ENCODE results near the gene FIZ1.

The FIZ1 gene

DNA sequence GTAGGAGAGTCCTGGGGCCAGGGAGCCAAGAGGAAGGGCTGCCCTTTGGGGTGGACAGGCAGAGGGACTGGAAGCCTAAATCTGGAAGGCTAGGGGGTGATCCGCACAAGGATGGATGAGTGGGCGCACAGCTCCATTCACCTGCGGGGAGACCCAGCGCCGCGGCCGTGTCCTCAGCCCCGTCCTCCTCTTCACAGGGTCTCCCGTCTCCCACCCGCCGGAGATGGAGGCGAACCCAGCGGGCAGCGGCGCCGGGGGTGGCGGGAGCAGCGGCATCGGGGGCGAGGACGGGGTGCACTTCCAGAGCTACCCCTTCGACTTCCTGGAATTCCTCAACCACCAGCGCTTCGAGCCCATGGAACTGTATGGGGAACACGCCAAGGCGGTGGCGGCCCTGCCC, 14.1 kb upstream of the FIZ1 start:
- in situ Hi-C loops (cut with MboI; ENCODE audit: low sequenced_read_pairs): no loop called here
- no peak for DNase-seq (ENCODE audit: low spot score in 2 of 2)
- Histone ChIP-seq H3K4me1 (no peaks in the 10 kb centered on the region), H3K9me3 (no peaks in the 10 kb centered on the region), H3K4me3 (no peak overlapping the region), H3K36me3 (replicated peaks) (peaks cover 24% of the 10 kb centered on the region), H3K27me3 (ENCODE audit: low read depth) (no peaks in the 10 kb centered on the region)

GRCh38 chr19:55611983-55612645, 12.8 kb upstream of the FIZ1 start:
- H3K36me3 ChIP-seq (replicated peaks): peaks cover 20% of the 10 kb centered on the region
- DNase-seq (ENCODE audit: low spot score in 2 of 2): no peak
- H3K27me3 ChIP-seq (ENCODE audit: low read depth): no peaks in the 10 kb centered on the region
- in situ Hi-C loops (cut with MboI; ENCODE audit: low sequenced_read_pairs): no loop called here
- no peaks in the 10 kb centered on the region for H3K9me3 ChIP-seq
- no peaks in the 10 kb centered on the region for H3K4me1 ChIP-seq
- H3K4me3 ChIP-seq: no peak overlapping the region

GRCh38 chr19:55611300-55611982, 12.1 kb upstream of the FIZ1 start:
- H3K4me1 ChIP-seq: no peaks in the 10 kb centered on the region
- no peaks in the 10 kb centered on the region for H3K27me3 ChIP-seq (ENCODE audit: low read depth)
- in situ Hi-C loops (cut with MboI; ENCODE audit: low sequenced_read_pairs): no loop called here
- no peaks in the 10 kb centered on the region for H3K9me3 ChIP-seq
- DNase-seq (ENCODE audit: low spot score in 2 of 2): no peak
- no peak overlapping the region for H3K4me3 ChIP-seq
- peaks cover 16% of the 10 kb centered on the region for H3K36me3 ChIP-seq (replicated peaks)

GRCh38 chr19:55609326-55609725, 10.0 kb upstream of the FIZ1 start:
- no peak for DNase-seq (ENCODE audit: low spot score in 2 of 2)
- Histone ChIP-seq H3K4me1 (peaks cover 5% of the 10 kb centered on the region; the same call in 1 of the 2 replicates), H3K4me3 (no peak overlapping the region), H3K36me3 (replicated peaks) (peaks cover 7% of the 10 kb centered on the region), H3K9me3 (no peaks in the 10 kb centered on the region), H3K27me3 (ENCODE audit: low read depth) (no peaks in the 10 kb centered on the region)
- in situ Hi-C loops (cut with MboI; ENCODE audit: low sequenced_read_pairs): no loop called here

GRCh38 chr19:55606817-55607216, 7.5 kb upstream of the FIZ1 start:
- peak overlapping the region; percentile 56; the same call in 1 of the 2 replicates for H3K4me3 ChIP-seq
- H3K36me3 ChIP-seq (replicated peaks): peaks cover 7% of the 10 kb centered on the region
- H3K4me1 ChIP-seq: peaks cover 5% of the 10 kb centered on the region; the same call in 1 of the 2 replicates
- H3K9me3 ChIP-seq: no peaks in the 10 kb centered on the region
- no peaks in the 10 kb centered on the region for H3K27me3 ChIP-seq (ENCODE audit: low read depth)
- DNase-seq (ENCODE audit: low spot score in 2 of 2): no peak
- in situ Hi-C loops (cut with MboI; ENCODE audit: low sequenced_read_pairs): no loop called here

- Histone ChIP-seq H3K4me1 (peaks cover 5% of the 10 kb centered on the region; the same call in 1 of the 2 replicates), H3K9me3 (no peaks in the 10 kb centered on the region), H3K27me3 (ENCODE audit: low read depth) (no peaks in the 10 kb centered on the region), H3K4me3 (peak overlapping the region; percentile 56), H3K36me3 (replicated peaks) (peaks cover 7% of the 10 kb centered on the region)
- in situ Hi-C loops (cut with MboI; ENCODE audit: low sequenced_read_pairs): no loop called here
- no peak for DNase-seq (ENCODE audit: low spot score in 2 of 2)
These were observed 7.1 kb upstream of the FIZ1 start for GRCh38 chr19:55606471-55606787.

GRCh38 chr19:55605637-55606470, 6.5 kb upstream of the FIZ1 start, which contains the start of gene ZNF865:
Gene ZNF865, plus strand, starts transcription at chr19:55605647. Its CDS starts 7,972 bp downstream, at chr19:55613619.
- in situ Hi-C loops (cut with MboI; ENCODE audit: low sequenced_read_pairs): no loop called here
- Histone ChIP-seq H3K4me1 (peaks cover 8% of the 10 kb centered on the region), H3K9me3 (no peaks in the 10 kb centered on the region), H3K4me3 (peak within 1 kb of the TSS; percentile 56), H3K36me3 (replicated peaks) (peaks cover 7% of the 10 kb centered on the region), H3K27me3 (ENCODE audit: low read depth) (no peaks in the 10 kb centered on the region)
- peak; percentile 90 for DNase-seq (ENCODE audit: low spot score in 2 of 2)

- peak overlapping the region; percentile 56 for H3K4me3 ChIP-seq
- H3K9me3 ChIP-seq: no peaks in the 10 kb centered on the region
- in situ Hi-C loops (cut with MboI; ENCODE audit: low sequenced_read_pairs): no loop called here
- no peaks in the 10 kb centered on the region for H3K27me3 ChIP-seq (ENCODE audit: low read depth)
- peak; percentile 98 to 100 for DNase-seq (ENCODE audit: low spot score in 2 of 2)
- H3K4me1 ChIP-seq: peaks cover 10% of the 10 kb centered on the region
- H3K36me3 ChIP-seq (replicated peaks): peaks cover 7% of the 10 kb centered on the region
These were observed 5.9 kb upstream of the FIZ1 start for GRCh38 chr19:55605207-55605636.

GRCh38 chr19:55603581-55604292, 4.4 kb upstream of the FIZ1 start:
- Histone ChIP-seq H3K9me3 (no peaks in the 10 kb centered on the region), H3K4me1 (peaks cover 10% of the 10 kb centered on the region), H3K27me3 (ENCODE audit: low read depth) (no peaks in the 10 kb centered on the region), H3K36me3 (replicated peaks) (no peaks in the 10 kb centered on the region; the same call in none of the 2 replicates), H3K4me3 (no peak overlapping the region)
- in situ Hi-C loops (cut with MboI; ENCODE audit: low sequenced_read_pairs): no loop called here
- DNase-seq (ENCODE audit: low spot score in 2 of 2): no peak

- H3K36me3 ChIP-seq (replicated peaks): no peaks in the 10 kb centered on the region; the same call in none of the 2 replicates
- H3K4me1 ChIP-seq: peaks cover 17% of the 10 kb centered on the region
- no peaks in the 10 kb centered on the region for H3K27me3 ChIP-seq (ENCODE audit: low read depth)
- in situ Hi-C loops (cut with MboI; ENCODE audit: low sequenced_read_pairs): no loop called here
- H3K9me3 ChIP-seq: no peaks in the 10 kb centered on the region
- H3K4me3 ChIP-seq: no peak overlapping the region
- no peak for DNase-seq (ENCODE audit: low spot score in 2 of 2)
These were observed 3.8 kb upstream of the FIZ1 start for GRCh38 chr19:55603115-55603514.

DNA sequence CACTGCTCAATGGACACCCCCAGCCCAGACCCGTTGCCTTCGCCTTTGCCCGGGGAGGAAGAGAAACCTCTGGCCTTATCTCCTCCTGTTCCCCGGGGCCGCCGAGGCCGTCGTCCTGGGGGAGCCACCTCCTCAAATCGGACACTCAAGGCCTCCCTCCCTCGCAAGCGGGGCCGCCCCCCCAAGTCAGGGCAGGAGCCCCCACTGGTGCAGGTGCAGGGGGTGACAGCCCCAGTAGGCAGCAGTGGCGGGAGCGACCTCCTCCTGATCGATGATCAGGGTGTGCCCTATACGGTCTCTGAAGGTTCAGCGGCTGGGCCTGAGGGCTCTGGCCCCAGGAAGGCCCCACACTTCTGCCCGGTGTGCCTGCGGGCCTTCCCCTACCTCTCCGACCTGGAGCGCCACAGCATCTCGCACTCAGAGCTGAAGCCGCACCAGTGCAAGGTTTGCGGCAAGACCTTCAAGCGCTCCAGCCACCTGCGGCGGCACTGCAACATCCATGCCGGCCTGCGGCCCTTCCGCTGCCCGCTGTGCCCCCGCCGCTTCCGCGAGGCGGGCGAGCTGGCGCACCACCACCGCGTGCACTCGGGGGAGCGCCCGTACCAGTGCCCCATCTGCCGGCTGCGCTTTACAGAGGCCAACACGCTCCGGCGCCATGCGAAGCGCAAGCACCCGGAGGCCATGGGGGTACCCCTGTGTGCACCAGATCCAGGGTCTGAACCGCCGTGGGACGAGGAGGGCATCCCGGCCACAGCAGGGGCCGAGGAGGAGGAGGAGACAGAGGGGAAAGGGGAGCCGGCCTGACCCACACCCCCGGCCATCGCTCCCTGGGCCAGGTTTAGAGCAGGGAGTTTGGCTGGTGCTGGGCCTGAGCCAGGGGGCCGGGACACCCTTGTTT, 3.0 kb upstream of the FIZ1 start:
- Histone ChIP-seq H3K36me3 (replicated peaks) (peaks cover 1% of the 10 kb centered on the region), H3K4me3 (no peak overlapping the region), H3K9me3 (no peaks in the 10 kb centered on the region), H3K4me1 (peaks cover 17% of the 10 kb centered on the region), H3K27me3 (ENCODE audit: low read depth) (no peaks in the 10 kb centered on the region)
- DNase-seq (ENCODE audit: low spot score in 2 of 2): no peak
- in situ Hi-C loops (cut with MboI; ENCODE audit: low sequenced_read_pairs): no loop called here

DNA sequence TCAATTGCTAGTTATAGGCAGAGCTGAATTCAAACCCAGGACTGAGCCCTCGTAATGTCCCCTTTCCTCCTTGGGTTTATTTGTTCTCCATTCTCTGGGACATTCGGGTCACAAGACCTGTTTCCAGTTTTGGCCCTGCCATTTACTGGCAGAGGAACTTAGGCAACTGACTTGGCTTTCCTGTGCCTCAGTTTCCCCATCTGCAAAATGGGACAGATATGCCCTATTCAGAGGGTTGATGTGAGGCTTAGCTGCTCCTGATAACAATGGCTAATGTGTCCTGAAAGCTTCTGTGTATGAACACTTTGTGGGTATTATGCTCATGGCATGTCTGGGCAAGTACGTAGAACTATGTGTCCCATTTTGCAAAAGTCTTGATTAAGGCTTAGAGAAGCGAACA, 1.8 kb upstream of the FIZ1 start:
- peaks cover 10% of the 10 kb centered on the region for H3K36me3 ChIP-seq (replicated peaks)
- no peaks in the 10 kb centered on the region for H3K27me3 ChIP-seq (ENCODE audit: low read depth)
- no peaks in the 10 kb centered on the region for H3K9me3 ChIP-seq
- peaks cover 17% of the 10 kb centered on the region for H3K4me1 ChIP-seq
- in situ Hi-C loops (cut with MboI; ENCODE audit: low sequenced_read_pairs): no loop called here
- peak in 1 of 2 experiments; percentile 28 for DNase-seq (ENCODE audit: low spot score in 2 of 2)
- peak overlapping the region; percentile 98 for H3K4me3 ChIP-seq

DNA sequence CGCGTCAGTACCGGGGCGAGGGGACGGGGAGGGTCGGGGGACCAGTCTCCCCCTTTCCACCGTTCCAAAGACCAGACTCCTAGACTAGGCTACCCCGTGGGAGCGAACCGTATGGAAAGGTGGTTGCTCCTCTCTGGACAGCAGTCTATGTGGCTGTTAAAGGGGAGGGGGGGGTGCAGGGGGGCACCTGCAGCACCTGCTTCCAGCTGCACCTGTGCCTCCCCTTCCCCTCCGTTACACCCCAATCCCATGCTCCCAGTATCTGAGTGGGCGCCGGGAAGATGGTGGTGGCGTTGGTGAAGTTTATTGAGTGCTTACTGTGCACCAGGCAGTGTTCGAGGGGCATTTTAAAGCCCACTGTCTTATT, 1.3 kb upstream of the FIZ1 start:
- peaks cover 11% of the 10 kb centered on the region for H3K36me3 ChIP-seq (replicated peaks)
- DNase-seq (ENCODE audit: low spot score in 2 of 2): no peak
- in situ Hi-C loops (cut with MboI; ENCODE audit: low sequenced_read_pairs): no loop called here
- peaks cover 17% of the 10 kb centered on the region for H3K4me1 ChIP-seq
- no peaks in the 10 kb centered on the region for H3K27me3 ChIP-seq (ENCODE audit: low read depth)
- no peaks in the 10 kb centered on the region for H3K9me3 ChIP-seq
- peak overlapping the region; percentile 98 for H3K4me3 ChIP-seq
